Panc1 (cell line): ENCODE results near the gene UBE2G1. TPM values are rescaled to one million over a fixed set of nuclear protein-coding genes. Genes with fewer than 3 reads are reported as not detected.

Experiments used
- ATAC-seq: fragments of 200-7000 bp; cut with Tn5 transposase; 2 replicates; pipeline ENCODE4 v1.9.1; 2020; ENCODE audit warnings: mild to moderate bottlenecking, moderate library complexity
- BruUV-seq: library from RNA; stranded (reverse); fragments of 400-500 nt; replicated peaks from 2 replicates; lab custom pipeline; 2021; lab: Mats Ljungman, UMichigan
- CTCF ChIA-PET: fragments of 300-600 bp; sonication (Branson Sonifier 250); formaldehyde crosslinking; loops from one replicate; lab custom pipeline; 2022; ENCODE audit warnings: antibody characterized with exemption; lab: Charles Lee
- POLR2A ChIA-PET: fragments of 300-600 bp; sonication (Branson Sonifier 250); formaldehyde crosslinking; loops from one replicate; lab custom pipeline; 2022; ENCODE audit warnings: antibody characterized with exemption; lab: Charles Lee
- DNase-seq: peaks from one replicate; pipeline ENCODE4 v3.0.0-alpha.2; 2010; ENCODE audit warnings: low read depth, low spot score
- H3K27ac ChIP-seq: 2 replicates; pipeline ENCODE4 v1.5.1; 2011; ENCODE audit warnings: mild to moderate bottlenecking, low read length, inconsistent platforms
- H3K27me3 ChIP-seq: fragments of 200-500 bp; sonication (Bioruptor generic); 2 replicates; pipeline ENCODE4 v1.6.0; 2014; ENCODE audit warnings: low read length, inconsistent platforms; ENCODE audit not compliant: control insufficient read depth, insufficient read depth
- H3K36me3 ChIP-seq: fragments of 200-500 bp; sonication (Bioruptor generic); 2 replicates; pipeline ENCODE4 v1.5.1; 2014; ENCODE audit warnings: inconsistent platforms, mild to moderate bottlenecking, low read length, moderate library complexity; ENCODE audit not compliant: control insufficient read depth, insufficient read depth
- H3K4me1 ChIP-seq: 2 replicates; pipeline ENCODE4 v1.5.1; 2011; ENCODE audit warnings: inconsistent platforms, mild to moderate bottlenecking, low read length, moderate library complexity; ENCODE audit not compliant: control insufficient read depth, insufficient read depth
- H3K4me3 ChIP-seq, 2 experiments: 2 replicates each; pipeline ENCODE4 v1.5.1; 2011 to 2012; ENCODE audit warnings: low read depth in 2 of 2, low read length in 2 of 2, mild to moderate bottlenecking in 2 of 2, inconsistent platforms in 1 of 2, moderate library complexity in 1 of 2
- H3K9me3 ChIP-seq: fragments of 200-500 bp; sonication (Bioruptor generic); 2 replicates; pipeline ENCODE4 v1.5.1; 2014; ENCODE audit warnings: low read depth, mild to moderate bottlenecking, inconsistent platforms, low read length, moderate library complexity; ENCODE audit not compliant: control insufficient read depth, insufficient read depth
- CTCF ChIP-seq: fragments of 450-650 bp; IDR thresholded peaks from 2 replicates; pipeline ENCODE4 v1.5.1; 2017; ENCODE audit warnings: mild to moderate bottlenecking
- POLR2AphosphoS5 ChIP-seq: IDR thresholded peaks from 2 replicates; pipeline ENCODE4 v1.6.1; 2012; ENCODE audit warnings: mild to moderate bottlenecking, low read depth, low read length, moderate library complexity
- REST ChIP-seq, 2 experiments: IDR thresholded peaks; 2 replicates each; pipeline ENCODE4 v1.6.1; 2011 to 2012; ENCODE audit warnings: low read depth in 2 of 2, control low read depth in 1 of 2, low read length in 1 of 2, mild to moderate bottlenecking in 1 of 2, moderate library complexity in 1 of 2; ENCODE audit not compliant: insufficient read depth in 1 of 2
- SIN3A ChIP-seq: IDR thresholded peaks from 2 replicates; pipeline ENCODE4 v1.6.1; 2012; ENCODE audit warnings: low read depth, mild to moderate bottlenecking, low read length, moderate library complexity, borderline replicate concordance; ENCODE audit not compliant: insufficient read depth
- TCF7L2 ChIP-seq: IDR thresholded peaks from 2 replicates; pipeline ENCODE4 v1.6.1; 2011; ENCODE audit warnings: mild to moderate bottlenecking, low read depth, low read length, inconsistent platforms
- in situ Hi-C: cut with HindIII; loops from 2 replicates; pipeline ENCODE4 v1.10.0; 2016; ENCODE audit warnings: low sequenced_read_pairs, low pct_unique_long_range_greater_than_20kb
- intact Hi-C: fragments of 100-400 bp; cut with micrococcal nuclease; formaldehyde crosslinking; loops from one replicate; pipeline ENCODE4 v1.10.0; 2022; ENCODE audit not compliant: unreplicated experiment
- total RNA-seq: library from RNA; stranded (reverse); gene quantifications from one replicate; pipeline ENCODE4 v1.2.1, GENCODE V29; 2021; ENCODE audit not compliant: unreplicated experiment

UBE2G1 gene
- total RNA-seq, 1 experiment from 2014 or later: 119 TPM

- POLR2A ChIA-PET: no interaction called here
- CTCF ChIA-PET: no interaction called here
- H3K36me3 ChIP-seq: peaks cover 5% of the 10 kb centered on the region; the same call in 1 of the 2 replicates
- DNase-seq: no peak
- in situ Hi-C loops: no loop called here
- H3K27ac ChIP-seq: no peak overlapping the region
- intact Hi-C loops: no loop called here
- no peak overlapping the region for H3K4me3 ChIP-seq
- H3K9me3 ChIP-seq: peaks cover 25% of the 10 kb centered on the region
- H3K4me1 ChIP-seq: peaks cover 4% of the 10 kb centered on the region; the same call in 1 of the 2 replicates
- no peaks in the 10 kb centered on the region for H3K27me3 ChIP-seq
- BruUV-seq: no TSS peak
- no peak for ATAC-seq
- no peak for TF ChIP-seq POLR2AphosphoS5
- no peak for TF ChIP-seq TCF7L2
- TF ChIP-seq REST (IDR thresholded peaks at IDR 0.05; ENCODE audit: insufficient read depth in 1 of 2, low read depth in 2 of 2, low read length in 1 of 2): no peak
- TF ChIP-seq SIN3A: no peak
- no peak for TF ChIP-seq CTCF
Measured at GRCh38 chr17:4261452-4261851, 105.0 kb downstream of the UBE2G1 start.

- no peak for TF ChIP-seq REST (IDR thresholded peaks at IDR 0.05; ENCODE audit: insufficient read depth in 1 of 2, low read depth in 2 of 2, low read length in 1 of 2)
- no peak for TF ChIP-seq CTCF
- TF ChIP-seq SIN3A: no peak
- no peak for TF ChIP-seq TCF7L2
- TF ChIP-seq POLR2AphosphoS5: no peak
- ATAC-seq (no peak), DNase-seq (no peak)
- no peak overlapping the region for H3K4me3 ChIP-seq
- intact Hi-C loops (no loop called here), in situ Hi-C loops (no loop called here)
- peaks cover 25% of the 10 kb centered on the region for H3K9me3 ChIP-seq
- BruUV-seq: no TSS peak
- H3K27me3 ChIP-seq: no peaks in the 10 kb centered on the region
- no peaks in the 10 kb centered on the region for H3K4me1 ChIP-seq
- no peak overlapping the region for H3K27ac ChIP-seq
- H3K36me3 ChIP-seq: peaks cover 5% of the 10 kb centered on the region; the same call in 1 of the 2 replicates
- POLR2A ChIA-PET: no interaction called here
- CTCF ChIA-PET: interaction anchor here (0.6 kb wide), 1 partner anchor 61 kb away, joined by 8 read pairs; no protein-coding TSS in a partner anchor
Measured at GRCh38 chr17:4258867-4259266, 107.6 kb downstream of the UBE2G1 start.
